Measurements from ENCODE around the gene GPC3.

DNA sequence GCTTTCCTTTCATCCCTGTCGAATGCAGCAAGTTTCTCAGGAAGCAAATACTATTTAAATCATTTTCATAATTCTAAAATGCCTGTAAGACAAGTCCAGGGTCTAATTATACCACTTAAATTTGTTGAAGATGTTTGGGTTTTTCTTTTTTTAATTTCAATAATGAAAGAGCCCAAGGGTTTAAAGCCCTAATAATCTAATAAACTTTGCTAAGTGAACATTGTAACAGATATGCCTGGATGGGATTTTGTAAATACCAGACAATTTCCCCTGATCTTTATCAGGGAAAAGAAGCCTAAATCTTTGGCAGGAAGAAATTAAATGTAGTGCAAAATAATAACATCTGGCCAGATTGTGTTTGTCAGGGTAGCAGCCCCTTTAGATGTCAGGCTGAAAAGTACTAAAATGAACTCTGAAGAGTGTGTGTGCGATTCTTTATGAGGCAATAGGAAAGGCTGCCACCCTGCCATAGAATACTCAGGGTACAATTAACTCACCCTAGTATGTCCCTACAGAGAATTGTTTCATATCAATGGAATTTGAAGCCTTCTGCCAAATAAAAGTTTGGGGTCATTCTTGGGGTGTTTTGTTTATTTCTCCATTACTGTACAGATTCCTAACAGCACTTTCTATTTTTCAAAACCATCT lies 45.6 kb downstream of the GPC3 start:
- TF ChIP-seq TEAD1 (CRISPR knock-in tag; IDR thresholded peaks at IDR 0.05), result no peak
- no peak for TF ChIP-seq JUN (CRISPR knock-in tag; IDR thresholded peaks at IDR 0.05)
- TF ChIP-seq, protein P1, sequence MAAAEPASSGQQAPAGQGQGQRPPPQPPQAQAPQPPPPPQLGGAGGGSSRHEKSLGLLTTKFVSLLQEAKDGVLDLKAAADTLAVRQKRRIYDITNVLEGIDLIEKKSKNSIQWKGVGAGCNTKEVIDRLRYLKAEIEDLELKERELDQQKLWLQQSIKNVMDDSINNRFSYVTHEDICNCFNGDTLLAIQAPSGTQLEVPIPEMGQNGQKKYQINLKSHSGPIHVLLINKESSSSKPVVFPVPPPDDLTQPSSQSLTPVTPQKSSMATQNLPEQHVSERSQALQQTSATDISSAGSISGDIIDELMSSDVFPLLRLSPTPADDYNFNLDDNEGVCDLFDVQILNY (CRISPR knock-in tag; IDR thresholded peaks at IDR 0.05), result no peak
- TF ChIP-seq, protein P2, sequence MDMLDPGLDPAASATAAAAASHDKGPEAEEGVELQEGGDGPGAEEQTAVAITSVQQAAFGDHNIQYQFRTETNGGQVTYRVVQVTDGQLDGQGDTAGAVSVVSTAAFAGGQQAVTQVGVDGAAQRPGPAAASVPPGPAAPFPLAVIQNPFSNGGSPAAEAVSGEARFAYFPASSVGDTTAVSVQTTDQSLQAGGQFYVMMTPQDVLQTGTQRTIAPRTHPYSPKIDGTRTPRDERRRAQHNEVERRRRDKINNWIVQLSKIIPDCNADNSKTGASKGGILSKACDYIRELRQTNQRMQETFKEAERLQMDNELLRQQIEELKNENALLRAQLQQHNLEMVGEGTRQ (CRISPR knock-in tag; IDR thresholded peaks at IDR 0.05), result no peak
- TF ChIP-seq, protein P3, sequence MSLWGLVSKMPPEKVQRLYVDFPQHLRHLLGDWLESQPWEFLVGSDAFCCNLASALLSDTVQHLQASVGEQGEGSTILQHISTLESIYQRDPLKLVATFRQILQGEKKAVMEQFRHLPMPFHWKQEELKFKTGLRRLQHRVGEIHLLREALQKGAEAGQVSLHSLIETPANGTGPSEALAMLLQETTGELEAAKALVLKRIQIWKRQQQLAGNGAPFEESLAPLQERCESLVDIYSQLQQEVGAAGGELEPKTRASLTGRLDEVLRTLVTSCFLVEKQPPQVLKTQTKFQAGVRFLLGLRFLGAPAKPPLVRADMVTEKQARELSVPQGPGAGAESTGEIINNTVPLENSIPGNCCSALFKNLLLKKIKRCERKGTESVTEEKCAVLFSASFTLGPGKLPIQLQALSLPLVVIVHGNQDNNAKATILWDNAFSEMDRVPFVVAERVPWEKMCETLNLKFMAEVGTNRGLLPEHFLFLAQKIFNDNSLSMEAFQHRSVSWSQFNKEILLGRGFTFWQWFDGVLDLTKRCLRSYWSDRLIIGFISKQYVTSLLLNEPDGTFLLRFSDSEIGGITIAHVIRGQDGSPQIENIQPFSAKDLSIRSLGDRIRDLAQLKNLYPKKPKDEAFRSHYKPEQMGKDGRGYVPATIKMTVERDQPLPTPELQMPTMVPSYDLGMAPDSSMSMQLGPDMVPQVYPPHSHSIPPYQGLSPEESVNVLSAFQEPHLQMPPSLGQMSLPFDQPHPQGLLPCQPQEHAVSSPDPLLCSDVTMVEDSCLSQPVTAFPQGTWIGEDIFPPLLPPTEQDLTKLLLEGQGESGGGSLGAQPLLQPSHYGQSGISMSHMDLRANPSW (CRISPR knock-in tag; conservative IDR thresholded peaks at IDR 0.05; ENCODE audit: low read depth), result no peak
- TF ChIP-seq, protein P4, sequence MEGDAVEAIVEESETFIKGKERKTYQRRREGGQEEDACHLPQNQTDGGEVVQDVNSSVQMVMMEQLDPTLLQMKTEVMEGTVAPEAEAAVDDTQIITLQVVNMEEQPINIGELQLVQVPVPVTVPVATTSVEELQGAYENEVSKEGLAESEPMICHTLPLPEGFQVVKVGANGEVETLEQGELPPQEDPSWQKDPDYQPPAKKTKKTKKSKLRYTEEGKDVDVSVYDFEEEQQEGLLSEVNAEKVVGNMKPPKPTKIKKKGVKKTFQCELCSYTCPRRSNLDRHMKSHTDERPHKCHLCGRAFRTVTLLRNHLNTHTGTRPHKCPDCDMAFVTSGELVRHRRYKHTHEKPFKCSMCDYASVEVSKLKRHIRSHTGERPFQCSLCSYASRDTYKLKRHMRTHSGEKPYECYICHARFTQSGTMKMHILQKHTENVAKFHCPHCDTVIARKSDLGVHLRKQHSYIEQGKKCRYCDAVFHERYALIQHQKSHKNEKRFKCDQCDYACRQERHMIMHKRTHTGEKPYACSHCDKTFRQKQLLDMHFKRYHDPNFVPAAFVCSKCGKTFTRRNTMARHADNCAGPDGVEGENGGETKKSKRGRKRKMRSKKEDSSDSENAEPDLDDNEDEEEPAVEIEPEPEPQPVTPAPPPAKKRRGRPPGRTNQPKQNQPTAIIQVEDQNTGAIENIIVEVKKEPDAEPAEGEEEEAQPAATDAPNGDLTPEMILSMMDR (IDR thresholded peaks at IDR 0.05), result no peak
- no peak for TF ChIP-seq FOXK1 (CRISPR knock-in tag; IDR thresholded peaks at IDR 0.05)
- TF ChIP-seq, protein P5, sequence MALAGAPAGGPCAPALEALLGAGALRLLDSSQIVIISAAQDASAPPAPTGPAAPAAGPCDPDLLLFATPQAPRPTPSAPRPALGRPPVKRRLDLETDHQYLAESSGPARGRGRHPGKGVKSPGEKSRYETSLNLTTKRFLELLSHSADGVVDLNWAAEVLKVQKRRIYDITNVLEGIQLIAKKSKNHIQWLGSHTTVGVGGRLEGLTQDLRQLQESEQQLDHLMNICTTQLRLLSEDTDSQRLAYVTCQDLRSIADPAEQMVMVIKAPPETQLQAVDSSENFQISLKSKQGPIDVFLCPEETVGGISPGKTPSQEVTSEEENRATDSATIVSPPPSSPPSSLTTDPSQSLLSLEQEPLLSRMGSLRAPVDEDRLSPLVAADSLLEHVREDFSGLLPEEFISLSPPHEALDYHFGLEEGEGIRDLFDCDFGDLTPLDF (CRISPR knock-in tag; IDR thresholded peaks at IDR 0.05), result no peak
- TF ChIP-seq, protein P6, sequence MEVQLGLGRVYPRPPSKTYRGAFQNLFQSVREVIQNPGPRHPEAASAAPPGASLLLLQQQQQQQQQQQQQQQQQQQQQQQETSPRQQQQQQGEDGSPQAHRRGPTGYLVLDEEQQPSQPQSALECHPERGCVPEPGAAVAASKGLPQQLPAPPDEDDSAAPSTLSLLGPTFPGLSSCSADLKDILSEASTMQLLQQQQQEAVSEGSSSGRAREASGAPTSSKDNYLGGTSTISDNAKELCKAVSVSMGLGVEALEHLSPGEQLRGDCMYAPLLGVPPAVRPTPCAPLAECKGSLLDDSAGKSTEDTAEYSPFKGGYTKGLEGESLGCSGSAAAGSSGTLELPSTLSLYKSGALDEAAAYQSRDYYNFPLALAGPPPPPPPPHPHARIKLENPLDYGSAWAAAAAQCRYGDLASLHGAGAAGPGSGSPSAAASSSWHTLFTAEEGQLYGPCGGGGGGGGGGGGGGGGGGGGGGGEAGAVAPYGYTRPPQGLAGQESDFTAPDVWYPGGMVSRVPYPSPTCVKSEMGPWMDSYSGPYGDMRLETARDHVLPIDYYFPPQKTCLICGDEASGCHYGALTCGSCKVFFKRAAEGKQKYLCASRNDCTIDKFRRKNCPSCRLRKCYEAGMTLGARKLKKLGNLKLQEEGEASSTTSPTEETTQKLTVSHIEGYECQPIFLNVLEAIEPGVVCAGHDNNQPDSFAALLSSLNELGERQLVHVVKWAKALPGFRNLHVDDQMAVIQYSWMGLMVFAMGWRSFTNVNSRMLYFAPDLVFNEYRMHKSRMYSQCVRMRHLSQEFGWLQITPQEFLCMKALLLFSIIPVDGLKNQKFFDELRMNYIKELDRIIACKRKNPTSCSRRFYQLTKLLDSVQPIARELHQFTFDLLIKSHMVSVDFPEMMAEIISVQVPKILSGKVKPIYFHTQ (CRISPR knock-in tag; IDR thresholded peaks at IDR 0.05), result no peak
- no peak for TF ChIP-seq NR2C2 (CRISPR knock-in tag; IDR thresholded peaks at IDR 0.05)
- TF ChIP-seq, protein P7, sequence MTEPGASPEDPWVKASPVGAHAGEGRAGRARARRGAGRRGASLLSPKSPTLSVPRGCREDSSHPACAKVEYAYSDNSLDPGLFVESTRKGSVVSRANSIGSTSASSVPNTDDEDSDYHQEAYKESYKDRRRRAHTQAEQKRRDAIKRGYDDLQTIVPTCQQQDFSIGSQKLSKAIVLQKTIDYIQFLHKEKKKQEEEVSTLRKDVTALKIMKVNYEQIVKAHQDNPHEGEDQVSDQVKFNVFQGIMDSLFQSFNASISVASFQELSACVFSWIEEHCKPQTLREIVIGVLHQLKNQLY (CRISPR knock-in tag; IDR thresholded peaks at IDR 0.05), result no peak
- TF ChIP-seq, protein P8, sequence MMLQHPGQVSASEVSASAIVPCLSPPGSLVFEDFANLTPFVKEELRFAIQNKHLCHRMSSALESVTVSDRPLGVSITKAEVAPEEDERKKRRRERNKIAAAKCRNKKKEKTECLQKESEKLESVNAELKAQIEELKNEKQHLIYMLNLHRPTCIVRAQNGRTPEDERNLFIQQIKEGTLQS (CRISPR knock-in tag; conservative IDR thresholded peaks at IDR 0.05), result no peak
- no peak for TF ChIP-seq FOXJ3 (CRISPR knock-in tag; IDR thresholded peaks at IDR 0.05; ENCODE audit: borderline replicate concordance)
